ENCODE results near the gene USP43. TPM values are rescaled to one million over a fixed set of nuclear protein-coding genes. Genes with fewer than 3 reads are reported as not detected.

USP43 gene
- total RNA-seq, 4 donors from 2014 or later: 4.7 to 13.8 (median 10.1) TPM

DNA sequence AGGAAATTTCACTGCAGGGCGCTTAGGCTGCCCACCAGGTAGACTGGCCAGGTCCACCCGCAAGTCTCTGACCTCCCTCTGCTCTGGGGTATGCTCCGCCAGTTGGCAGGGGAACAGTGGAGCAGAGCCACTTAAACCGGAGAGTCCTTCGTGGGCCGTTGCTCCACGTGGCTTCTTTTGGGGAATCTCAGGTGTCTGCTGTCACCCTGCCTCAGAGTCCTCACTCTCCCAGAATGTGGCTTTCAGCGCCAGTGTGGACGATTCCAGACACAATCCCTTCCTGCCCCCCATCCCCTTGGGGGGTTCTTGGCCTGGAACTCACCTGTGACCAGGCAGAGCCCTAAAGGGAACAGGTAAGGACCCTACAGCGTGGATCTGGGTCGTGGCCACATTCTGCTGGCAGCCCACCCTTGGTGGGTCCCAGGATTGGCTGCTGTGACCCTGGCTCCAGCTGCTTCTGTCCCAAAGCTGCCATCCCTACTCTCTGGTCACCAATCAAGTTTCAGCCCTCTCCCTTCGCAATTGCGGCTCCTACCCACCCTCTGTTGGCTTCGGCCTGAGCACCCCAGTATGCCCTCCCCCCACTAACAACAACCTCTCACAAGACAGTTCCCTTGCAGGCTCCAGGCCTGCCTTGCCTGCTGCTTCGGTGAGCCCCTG, 123.8 kb downstream of the USP43 start:
- Histone ChIP-seq H3K9me3 (no peaks in the 10 kb centered on the region), H3K4me1 (no peaks in the 10 kb centered on the region), H3K27me3 (peaks cover 0 to 29% (median 0%) of the 10 kb centered on the region in 4 donors), H3K27ac (no peak overlapping the region), H3K4me3 (no peak overlapping the region), H3K36me3 (no peaks in the 10 kb centered on the region)
- intact Hi-C loops (cut with DNase I): loop anchor here (5.0 kb wide), 1 partner anchor 37 kb away; no protein-coding TSS in a partner anchor
- WGBS, 2 donors: 86 to 89% methylated on average over 5 to 8 of the region's 15 CpGs
- DNase-seq: no peak
- no peak for TF ChIP-seq CTCF (IDR thresholded peaks at IDR 0.05)
- TF ChIP-seq POLR2A (IDR thresholded peaks at IDR 0.05): no peak

GRCh38 chr17:9771465-9771864, 126.1 kb downstream of the USP43 start:
- intact Hi-C loops (cut with DNase I): no loop called here

GRCh38 chr17:9772658-9773057, 127.3 kb downstream of the USP43 start:
- no peak for DNase-seq
- WGBS, 2 donors: 74 to 92% methylated on average over 2 to 4 of the region's 19 CpGs

More at GRCh38 chr17:9771465-9771864, 126.1 kb downstream of the USP43 start:
- no peak overlapping the region for H3K4me3 ChIP-seq
- WGBS, 2 donors: 82 to 93% methylated on average over 6 to 24 of the region's 27 CpGs
- peaks cover 0 to 24% (median 0%) of the 10 kb centered on the region in 4 donors for H3K27me3 ChIP-seq
- H3K4me1 ChIP-seq: no peaks in the 10 kb centered on the region
- no peak for DNase-seq
- no peaks in the 10 kb centered on the region for H3K36me3 ChIP-seq
- H3K9me3 ChIP-seq: no peaks in the 10 kb centered on the region
- TF ChIP-seq CTCF (IDR thresholded peaks at IDR 0.05) (no peak), POLR2A (IDR thresholded peaks at IDR 0.05) (no peak)
- no peak overlapping the region for H3K27ac ChIP-seq

DNA sequence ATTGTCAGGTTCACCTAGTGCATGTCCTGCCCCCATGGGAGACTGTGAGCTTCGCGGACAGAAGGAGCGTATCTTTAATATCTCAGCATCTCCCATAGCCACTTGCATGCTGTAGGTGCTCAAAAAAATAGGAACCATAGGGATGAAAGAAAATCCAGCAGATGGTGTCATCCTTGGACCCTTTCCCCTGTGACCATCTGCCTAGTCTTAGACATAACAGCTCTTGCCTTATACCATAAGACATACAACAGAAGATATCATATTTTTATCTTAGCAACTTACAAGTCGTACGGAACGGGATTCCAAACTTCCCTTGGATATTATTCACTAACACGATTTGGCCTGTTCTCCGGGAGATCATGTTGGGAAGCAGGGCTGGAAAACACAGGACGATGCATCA, 131.6 kb downstream of the USP43 start:
- intact Hi-C loops (cut with DNase I): no loop called here
- no peak overlapping the region for H3K27ac ChIP-seq
- no peaks in the 10 kb centered on the region for H3K9me3 ChIP-seq
- no peak for DNase-seq
- H3K4me3 ChIP-seq: no peak overlapping the region
- no peaks in the 10 kb centered on the region for H3K4me1 ChIP-seq
- H3K27me3 ChIP-seq: peaks cover 0 to 17% (median 0%) of the 10 kb centered on the region in 4 donors
- H3K36me3 ChIP-seq: no peaks in the 10 kb centered on the region
- no peak for TF ChIP-seq POLR2A (IDR thresholded peaks at IDR 0.05)
- no peak for TF ChIP-seq CTCF (IDR thresholded peaks at IDR 0.05)
- WGBS, 2 donors: 84 to 86% methylated on average over 9 of the region's 9 CpGs

More at GRCh38 chr17:9772658-9773057, 127.3 kb downstream of the USP43 start:
- no peak overlapping the region for H3K27ac ChIP-seq
- TF ChIP-seq CTCF (IDR thresholded peaks at IDR 0.05) (no peak), POLR2A (IDR thresholded peaks at IDR 0.05) (no peak)
- H3K36me3 ChIP-seq: no peaks in the 10 kb centered on the region
- peaks cover 0 to 16% (median 0%) of the 10 kb centered on the region in 4 donors for H3K27me3 ChIP-seq
- intact Hi-C loops (cut with DNase I): no loop called here
- H3K4me3 ChIP-seq: no peak overlapping the region
- H3K4me1 ChIP-seq: no peaks in the 10 kb centered on the region
- H3K9me3 ChIP-seq: no peaks in the 10 kb centered on the region

Other genes starting within 250 kb of the USP43 start
- gene STX8, start 69.7 kb upstream of the USP43 start, total RNA-seq: 10 to 100 TPM; 31.8 to 66.4 (median 46.5) TPM
- gene CFAP52, start 68.9 kb upstream of the USP43 start, total RNA-seq: not detected
- gene DHRS7C, start 146.1 kb downstream of the USP43 start, total RNA-seq: not detected
- gene GSG1L2, start 176.6 kb downstream of the USP43 start, total RNA-seq: not detected
- gene GLP2R, start 180.4 kb downstream of the USP43 start, total RNA-seq: under 1 TPM in 3 of 4 donors, not detected in 1; 0.21 to 0.95 (median 0.31) TPM